Measurements from ENCODE around the gene SPRED3. TPM values are rescaled to one million over a fixed set of nuclear protein-coding genes. Genes with fewer than 3 reads are reported as not detected.

SPRED3 gene
- total RNA-seq, 2 donors from 2014 or later, result 5.3 to 10.0 TPM

DNA sequence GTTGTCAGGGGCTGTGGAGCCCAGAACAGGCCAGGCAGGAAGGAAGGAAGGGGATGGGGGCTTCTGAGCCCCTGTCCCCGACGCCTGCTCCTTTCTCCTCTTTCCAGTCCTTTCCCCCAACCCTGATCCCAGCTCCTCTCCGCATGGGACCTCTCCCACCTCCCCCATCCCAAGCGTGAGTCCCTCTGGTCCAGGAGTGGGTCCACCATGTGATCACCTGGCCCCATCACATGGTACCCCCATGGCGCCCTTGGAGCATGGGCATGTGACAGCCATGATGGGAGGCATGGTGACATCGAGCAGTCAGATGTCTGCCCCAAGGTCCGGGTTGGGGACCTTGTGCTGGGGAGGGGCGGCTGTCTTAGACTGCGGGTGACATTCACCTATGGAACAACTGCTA, 54.2 kb downstream of the SPRED3 start:
- no peak overlapping the region for H3K4me3 Mint-ChIP-seq
- Histone ChIP-seq H3K27ac (ENCODE audit: low read depth, low read length) (no peak overlapping the region), H3K9ac (ENCODE audit: extremely low read depth, low read length, poor library complexity, severe bottlenecking) (no peak overlapping the region), H3K4me3 (ENCODE audit: low read length) (no peak overlapping the region), H3K36me3 (ENCODE audit: control insufficient read depth, insufficient read depth, low read length) (no peaks in the 10 kb centered on the region), H3K9me3 (ENCODE audit: control insufficient read depth, low read length) (no peaks in the 10 kb centered on the region), H3K27me3 (ENCODE audit: control insufficient read depth, insufficient read depth, low read length, poor library complexity, severe bottlenecking) (no peaks in the 10 kb centered on the region), H3K4me1 (ENCODE audit: control insufficient read depth, insufficient read depth, low read length) (no peaks in the 10 kb centered on the region)
- H3K36me3 Mint-ChIP-seq (ENCODE audit: low read depth), result no peaks in the 10 kb centered on the region
- 87 to 100% methylated on average over 2 to 9 of the region's 9 CpGs for WGBS, 2 experiments (ENCODE audit: insufficient coverage in 1 of 2, insufficient read length in 1 of 2)
- no peaks in the 10 kb centered on the region for H3K27me3 Mint-ChIP-seq (ENCODE audit: insufficient read depth)
- TF ChIP-seq, protein P1, sequence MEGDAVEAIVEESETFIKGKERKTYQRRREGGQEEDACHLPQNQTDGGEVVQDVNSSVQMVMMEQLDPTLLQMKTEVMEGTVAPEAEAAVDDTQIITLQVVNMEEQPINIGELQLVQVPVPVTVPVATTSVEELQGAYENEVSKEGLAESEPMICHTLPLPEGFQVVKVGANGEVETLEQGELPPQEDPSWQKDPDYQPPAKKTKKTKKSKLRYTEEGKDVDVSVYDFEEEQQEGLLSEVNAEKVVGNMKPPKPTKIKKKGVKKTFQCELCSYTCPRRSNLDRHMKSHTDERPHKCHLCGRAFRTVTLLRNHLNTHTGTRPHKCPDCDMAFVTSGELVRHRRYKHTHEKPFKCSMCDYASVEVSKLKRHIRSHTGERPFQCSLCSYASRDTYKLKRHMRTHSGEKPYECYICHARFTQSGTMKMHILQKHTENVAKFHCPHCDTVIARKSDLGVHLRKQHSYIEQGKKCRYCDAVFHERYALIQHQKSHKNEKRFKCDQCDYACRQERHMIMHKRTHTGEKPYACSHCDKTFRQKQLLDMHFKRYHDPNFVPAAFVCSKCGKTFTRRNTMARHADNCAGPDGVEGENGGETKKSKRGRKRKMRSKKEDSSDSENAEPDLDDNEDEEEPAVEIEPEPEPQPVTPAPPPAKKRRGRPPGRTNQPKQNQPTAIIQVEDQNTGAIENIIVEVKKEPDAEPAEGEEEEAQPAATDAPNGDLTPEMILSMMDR (conservative IDR thresholded peaks at IDR 0.05), result no peak
- H3K27ac Mint-ChIP-seq, result no peak overlapping the region
- H3K9me3 Mint-ChIP-seq, result no peaks in the 10 kb centered on the region
- no peak for DNase-seq
- H3K4me1 Mint-ChIP-seq, result peaks cover 3% of the 10 kb centered on the region

DNA sequence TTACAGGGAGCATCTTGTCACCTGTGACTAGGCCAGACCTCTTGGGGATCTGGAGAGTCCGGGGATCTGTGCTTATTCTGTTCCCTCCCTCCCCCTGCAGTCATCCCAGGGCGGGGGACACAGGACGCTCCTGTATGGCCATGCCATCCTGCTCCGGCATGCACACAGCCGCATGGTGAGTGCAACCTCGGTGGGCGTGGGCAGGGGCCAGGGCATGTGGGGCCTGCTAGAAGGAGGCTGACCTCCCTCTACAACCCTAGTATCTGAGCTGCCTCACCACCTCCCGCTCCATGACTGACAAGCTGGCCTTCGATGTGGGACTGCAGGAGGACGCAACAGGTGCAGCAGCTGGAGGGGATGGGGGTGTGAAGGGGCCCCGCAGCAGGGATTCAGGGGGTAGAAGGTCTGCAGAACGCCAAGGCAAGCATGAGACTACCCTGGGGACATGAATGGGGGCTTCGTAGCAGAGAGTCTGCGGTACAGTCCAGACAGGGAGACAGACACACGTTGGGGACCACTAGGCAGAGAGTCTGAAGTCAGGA, 55.0 kb downstream of the SPRED3 start:
- no peak for DNase-seq
- Histone ChIP-seq H3K4me3 (ENCODE audit: low read length) (no peak overlapping the region), H3K9ac (ENCODE audit: extremely low read depth, low read length, poor library complexity, severe bottlenecking) (no peak overlapping the region), H3K36me3 (ENCODE audit: control insufficient read depth, insufficient read depth, low read length) (no peaks in the 10 kb centered on the region), H3K9me3 (ENCODE audit: control insufficient read depth, low read length) (no peaks in the 10 kb centered on the region), H3K27ac (ENCODE audit: low read depth, low read length) (no peak overlapping the region), H3K27me3 (ENCODE audit: control insufficient read depth, insufficient read depth, low read length, poor library complexity, severe bottlenecking) (no peaks in the 10 kb centered on the region), H3K4me1 (ENCODE audit: control insufficient read depth, insufficient read depth, low read length) (no peaks in the 10 kb centered on the region)
- TF ChIP-seq, protein P1 (conservative IDR thresholded peaks at IDR 0.05), result no peak
- peaks cover 3% of the 10 kb centered on the region for H3K4me1 Mint-ChIP-seq
- H3K4me3 Mint-ChIP-seq, result no peak overlapping the region
- H3K27ac Mint-ChIP-seq, result no peak overlapping the region
- 88 to 93% methylated on average over 6 to 15 of the region's 15 CpGs for WGBS, 2 experiments (ENCODE audit: insufficient coverage in 1 of 2, insufficient read length in 1 of 2)
- H3K36me3 Mint-ChIP-seq (ENCODE audit: low read depth), result no peaks in the 10 kb centered on the region
- no peaks in the 10 kb centered on the region for H3K9me3 Mint-ChIP-seq
- no peaks in the 10 kb centered on the region for H3K27me3 Mint-ChIP-seq (ENCODE audit: insufficient read depth)

DNA sequence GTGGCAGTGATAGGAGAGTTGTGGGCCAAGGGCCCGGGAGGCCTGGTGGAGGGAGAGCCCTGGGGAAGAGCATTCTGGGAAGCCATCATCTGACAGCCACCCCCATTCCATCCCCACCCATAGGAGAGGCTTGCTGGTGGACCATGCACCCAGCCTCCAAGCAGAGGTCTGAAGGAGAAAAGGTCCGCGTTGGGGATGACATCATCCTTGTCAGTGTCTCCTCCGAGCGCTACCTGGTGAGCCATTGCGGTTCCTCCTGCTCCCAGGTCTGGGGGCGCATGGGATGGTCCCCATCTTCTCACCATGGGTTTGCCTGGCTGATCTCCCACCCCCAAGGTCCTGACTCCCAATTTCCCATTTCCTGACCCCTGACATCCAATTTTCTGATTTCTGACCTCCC, 55.5 kb downstream of the SPRED3 start:
- Mint-ChIP-seq H3K9me3 (no peaks in the 10 kb centered on the region), H3K36me3 (ENCODE audit: low read depth) (no peaks in the 10 kb centered on the region), H3K27ac (no peak overlapping the region), H3K4me3 (no peak overlapping the region), H3K27me3 (ENCODE audit: insufficient read depth) (no peaks in the 10 kb centered on the region), H3K4me1 (peaks cover 3% of the 10 kb centered on the region)
- H3K9ac ChIP-seq (ENCODE audit: extremely low read depth, low read length, poor library complexity, severe bottlenecking), result no peak overlapping the region
- DNase-seq, result no peak
- no peaks in the 10 kb centered on the region for H3K9me3 ChIP-seq (ENCODE audit: control insufficient read depth, low read length)
- TF ChIP-seq, protein P1 (conservative IDR thresholded peaks at IDR 0.05), result no peak
- 90 to 94% methylated on average over 5 to 6 of the region's 7 CpGs for WGBS, 2 experiments (ENCODE audit: insufficient coverage in 1 of 2, insufficient read length in 1 of 2)
- H3K36me3 ChIP-seq (ENCODE audit: control insufficient read depth, insufficient read depth, low read length), result no peaks in the 10 kb centered on the region
- H3K4me1 ChIP-seq (ENCODE audit: control insufficient read depth, insufficient read depth, low read length), result no peaks in the 10 kb centered on the region
- no peak overlapping the region for H3K27ac ChIP-seq (ENCODE audit: low read depth, low read length)
- H3K27me3 ChIP-seq (ENCODE audit: control insufficient read depth, insufficient read depth, low read length, poor library complexity, severe bottlenecking), result no peaks in the 10 kb centered on the region
- no peak overlapping the region for H3K4me3 ChIP-seq (ENCODE audit: low read length)
